DND-41 (cell line): ENCODE data around the gene TULP3.

Experiments used
- CTCF ChIP-seq: IDR thresholded peaks from 2 replicates; pipeline ENCODE4 v1.5.1; 2012; ENCODE audit warnings: borderline replicate concordance, low read length, moderate library complexity, mild to moderate bottlenecking; ENCODE audit not compliant: poor library complexity, severe bottlenecking; ENCODE audit errors: extremely low read depth
- EZH2 ChIP-seq: IDR thresholded peaks from 3 replicates; pipeline ENCODE4 v1.6.1; 2012; ENCODE audit warnings: borderline replicate concordance, low read depth, mild to moderate bottlenecking, moderate library complexity, low read length, inconsistent platforms; ENCODE audit not compliant: severe bottlenecking

GRCh38 chr12:2919249-2919648 lies 28.6 kb downstream of the TULP3 start:
- TF ChIP-seq CTCF (no peak), EZH2 (no peak)
